AG08395 (cell line): Measurements from ENCODE around the gene ANKRD16.
"Not testable (repeated sequence)": the region's sequence is repeated elsewhere in the genome, so short reads cannot be mapped to it uniquely, and the experiment has no call there.

ENCODE experiments used
- DNase-seq: peaks from one replicate; pipeline ENCODE4 v3.0.0; 2012; ENCODE audit warnings: mixed read lengths, low spot score

Gene ANKRD16

DNA sequence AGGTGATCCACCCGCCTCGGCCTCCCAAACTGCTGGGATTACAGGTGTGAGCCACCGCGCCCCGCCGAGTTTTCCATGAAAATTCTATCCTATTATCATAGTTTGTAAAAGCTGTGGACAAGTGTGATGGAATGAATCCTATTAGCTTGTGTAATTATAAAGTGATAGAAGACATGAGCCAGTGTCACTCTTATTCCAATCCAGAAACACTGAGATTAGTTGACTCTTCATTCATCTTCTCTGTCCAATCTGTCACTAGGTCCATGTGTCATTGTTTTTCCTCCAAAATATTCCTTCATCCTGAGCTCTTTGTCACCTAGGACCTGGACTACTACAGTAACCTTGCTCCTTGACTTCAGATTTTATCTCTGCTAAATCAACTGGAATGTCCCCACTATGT, 13.9 kb upstream of the ANKRD16 start:
- DNase-seq = no peak

DNA sequence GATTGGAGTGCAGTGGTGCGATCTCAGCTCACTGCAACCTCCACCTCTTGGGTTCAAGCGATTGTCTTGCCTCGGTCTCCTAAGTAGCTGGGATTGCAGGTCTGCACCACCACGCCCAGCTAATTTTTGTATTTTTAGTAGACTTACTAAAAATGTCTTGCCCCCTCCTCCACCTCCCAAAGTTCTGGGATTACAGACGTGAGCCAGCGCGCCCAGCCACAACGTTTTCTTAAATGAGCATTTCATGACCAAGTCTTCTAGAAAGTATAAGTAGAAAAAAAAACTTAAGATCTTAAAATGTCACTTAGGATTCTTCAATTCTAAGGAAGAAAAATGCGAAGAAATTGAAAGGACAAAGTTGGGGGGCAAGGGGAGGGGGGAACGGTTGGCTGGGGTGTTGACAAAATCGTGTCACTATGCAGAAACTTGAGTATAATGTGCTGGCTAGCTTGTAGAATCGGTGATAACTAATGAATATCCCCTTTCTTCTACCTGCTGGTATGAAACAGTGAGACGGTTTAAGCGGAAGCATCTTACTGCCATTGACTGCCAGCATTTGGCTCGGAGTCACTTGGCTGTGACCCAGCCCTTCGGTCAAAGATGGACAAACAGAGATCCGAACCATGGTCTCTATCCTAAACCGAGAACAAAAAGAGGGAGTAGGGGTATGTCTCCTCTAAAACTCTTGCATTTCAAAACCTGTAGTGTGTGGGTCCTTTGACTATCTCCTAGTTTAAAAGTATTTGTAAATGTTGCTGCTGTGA, 13.0 kb upstream of the ANKRD16 start:
- no peak for DNase-seq

DNA sequence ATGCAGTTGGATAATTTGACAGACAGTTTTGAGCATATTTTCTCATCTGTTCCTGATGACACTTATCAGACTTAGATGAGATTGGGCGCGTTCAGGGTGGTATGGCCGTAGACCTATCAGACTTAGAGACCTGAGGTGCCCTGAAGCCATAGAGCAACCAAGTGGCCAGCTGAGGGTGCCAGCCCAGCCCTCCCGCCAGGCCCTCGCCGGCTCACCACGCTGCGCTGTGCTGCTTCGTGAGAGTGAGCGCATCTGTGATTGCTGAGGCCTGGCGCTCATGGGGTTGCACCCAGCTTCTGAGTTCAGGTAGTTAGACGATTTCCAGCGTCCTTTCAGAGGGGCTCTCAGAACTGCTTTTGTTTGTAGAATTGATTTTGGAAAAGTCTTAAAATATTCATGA, 10.6 kb upstream of the ANKRD16 start:
- no peak for DNase-seq

DNA sequence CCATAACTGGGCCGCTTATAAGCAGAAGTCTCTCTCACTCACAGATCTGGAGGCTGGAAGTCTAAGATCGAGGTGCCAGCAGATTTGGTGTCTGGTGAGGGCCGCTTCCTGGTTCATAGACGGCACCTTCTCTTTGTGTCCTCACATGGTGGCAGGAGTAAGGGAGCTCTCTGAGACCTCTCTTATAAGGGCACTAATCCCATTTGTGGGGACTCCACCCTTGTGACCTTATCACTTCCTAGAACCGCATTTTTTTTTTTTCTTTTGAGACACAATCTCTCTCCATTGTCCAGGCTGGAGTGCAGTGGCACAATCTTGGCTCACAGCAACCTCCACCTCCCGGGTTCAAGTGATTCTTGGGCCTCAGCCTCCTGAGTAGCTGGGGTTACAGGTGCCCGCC, 8.5 kb upstream of the ANKRD16 start:
- DNase-seq = no peak

- no peak for DNase-seq
Measured at GRCh38 chr10:5897504-5897903, 7.8 kb upstream of the ANKRD16 start.

DNA sequence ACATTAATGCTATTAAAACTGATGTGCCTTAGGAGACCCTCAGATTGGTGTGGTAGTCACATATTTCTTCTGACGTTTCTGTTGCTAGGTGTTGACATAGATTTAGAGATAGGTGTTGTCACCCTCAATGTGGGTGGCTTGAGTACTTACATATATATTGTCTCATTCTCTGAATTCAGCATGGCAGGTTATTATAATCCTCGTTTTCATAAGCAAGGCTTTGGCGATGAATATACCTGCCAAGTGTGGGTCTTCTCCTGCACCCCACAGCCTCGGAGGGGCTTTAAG, 7.3 kb upstream of the ANKRD16 start:
- DNase-seq = no peak

DNA sequence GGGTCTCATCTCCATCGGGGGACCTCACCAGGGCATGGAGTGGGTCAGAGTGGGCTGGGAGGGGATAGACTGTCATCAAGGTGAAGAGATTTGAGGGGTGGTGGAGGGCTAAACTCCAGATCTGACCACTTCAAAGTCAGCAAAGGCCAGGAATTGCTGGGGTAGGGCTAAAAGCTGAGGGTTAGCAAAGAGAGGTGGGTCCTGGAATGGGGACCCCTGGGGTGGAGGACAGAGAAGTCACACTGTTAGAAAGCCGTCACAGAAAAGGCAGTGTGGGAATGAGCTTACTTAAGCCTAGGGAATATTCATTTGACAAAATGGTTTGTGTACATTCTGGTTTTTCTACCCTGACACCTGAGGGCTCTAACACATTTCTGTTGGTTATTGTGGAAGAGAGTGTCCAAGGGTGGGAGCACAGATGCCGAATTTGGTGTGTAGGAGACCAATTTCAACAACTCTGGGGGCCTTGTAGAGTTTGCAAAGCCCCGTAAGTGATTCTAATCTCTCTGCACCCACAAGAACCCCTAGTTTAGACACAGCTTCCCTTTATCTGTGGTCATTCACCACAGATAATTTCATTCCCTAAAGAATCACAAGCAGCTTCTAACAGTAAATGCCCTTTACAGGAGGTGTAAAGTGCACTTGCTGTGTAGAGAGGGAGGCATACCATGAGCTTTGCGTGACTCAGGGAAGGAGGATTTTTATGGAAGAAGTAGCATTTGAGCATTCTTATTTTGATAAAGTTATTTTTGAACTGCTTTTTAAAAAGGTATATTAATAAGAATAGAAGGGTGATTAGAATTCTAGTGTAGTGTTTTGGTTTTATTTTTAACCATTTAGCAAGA, 6.7 kb upstream of the ANKRD16 start:
- no peak for DNase-seq

GRCh38 chr10:5895804-5896203, 6.1 kb upstream of the ANKRD16 start:
- no peak for DNase-seq

DNA sequence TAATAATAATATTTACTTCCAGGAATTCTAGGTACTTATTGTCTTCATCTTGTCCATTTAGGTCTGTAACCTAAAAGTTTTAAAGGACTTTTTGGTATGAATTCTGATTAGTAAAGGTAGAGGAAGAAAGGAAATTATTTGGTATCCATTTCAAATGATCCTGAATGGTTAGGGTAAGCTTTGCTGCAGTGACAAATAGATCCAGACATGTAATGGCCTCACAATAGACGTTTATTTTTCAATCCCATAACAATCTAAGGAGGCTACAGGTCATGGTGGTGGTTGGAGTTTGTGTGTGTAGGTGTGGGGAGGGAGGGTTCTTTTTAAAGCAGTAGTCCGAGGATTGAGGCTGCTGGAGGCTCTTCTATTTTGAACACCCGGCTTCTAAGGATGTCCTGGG, 5.7 kb upstream of the ANKRD16 start:
- DNase-seq = no peak

- no peak for DNase-seq
Measured at GRCh38 chr10:5894873-5895272, 5.2 kb upstream of the ANKRD16 start.

DNA sequence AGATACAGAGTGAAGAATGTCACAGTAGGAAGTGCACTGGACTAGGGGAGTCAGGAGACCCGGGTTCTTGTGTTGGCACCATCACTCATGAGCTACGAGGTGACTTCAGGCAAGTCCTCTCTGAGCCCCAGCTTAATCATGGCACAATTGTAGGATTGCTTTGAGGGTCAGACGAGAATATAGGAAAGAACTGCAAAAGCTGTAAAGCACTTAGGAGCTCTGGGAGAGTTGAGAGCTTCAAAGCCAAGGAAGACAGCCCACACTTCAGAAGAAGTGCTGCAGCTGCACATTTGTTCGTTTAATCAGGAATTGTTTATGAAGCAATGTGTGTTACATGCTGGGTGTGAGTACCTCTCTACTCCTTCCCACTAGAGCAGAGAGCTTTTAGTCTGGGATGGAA, 4.7 kb upstream of the ANKRD16 start:
- DNase-seq = no peak

DNA sequence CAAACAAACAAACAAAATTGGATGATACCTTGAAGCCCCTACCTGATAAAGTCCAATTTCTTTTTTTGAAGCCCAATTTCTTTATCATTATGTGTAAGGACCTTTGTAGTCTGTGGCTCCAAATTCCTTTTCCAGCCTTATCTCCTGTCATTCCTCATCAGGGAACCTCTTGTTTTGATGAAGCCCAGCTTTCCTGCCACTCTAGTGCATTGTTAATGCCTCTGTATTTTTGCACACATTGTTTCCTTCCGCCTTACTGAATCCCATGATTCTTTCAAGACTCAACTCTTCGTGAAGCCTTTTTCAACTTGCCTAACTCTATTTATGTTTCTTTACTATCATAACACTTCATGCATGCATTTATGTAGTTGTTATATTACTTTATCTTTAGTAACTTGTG, 3.6 kb upstream of the ANKRD16 start:
- DNase-seq = no peak

DNA sequence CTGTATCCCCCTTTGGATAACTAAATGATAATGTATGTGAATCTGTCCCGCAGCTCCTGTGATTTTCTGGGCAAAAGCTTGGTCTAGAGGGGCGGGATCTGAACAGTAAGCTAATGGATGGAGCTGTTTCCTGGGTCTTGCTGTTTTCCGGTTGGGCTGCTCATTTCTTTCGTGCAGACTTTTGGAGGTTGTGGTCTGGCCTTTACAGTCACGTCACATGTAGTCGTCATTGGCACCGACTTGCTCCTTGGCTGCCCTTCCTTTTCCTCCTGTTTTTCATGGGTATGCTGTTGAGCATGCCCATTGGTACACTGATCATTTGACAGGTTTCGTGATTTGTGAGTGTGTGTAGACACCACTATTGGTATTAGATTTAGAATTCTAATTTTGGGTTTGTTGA, 2.3 kb upstream of the ANKRD16 start:
- DNase-seq = no peak

DNA sequence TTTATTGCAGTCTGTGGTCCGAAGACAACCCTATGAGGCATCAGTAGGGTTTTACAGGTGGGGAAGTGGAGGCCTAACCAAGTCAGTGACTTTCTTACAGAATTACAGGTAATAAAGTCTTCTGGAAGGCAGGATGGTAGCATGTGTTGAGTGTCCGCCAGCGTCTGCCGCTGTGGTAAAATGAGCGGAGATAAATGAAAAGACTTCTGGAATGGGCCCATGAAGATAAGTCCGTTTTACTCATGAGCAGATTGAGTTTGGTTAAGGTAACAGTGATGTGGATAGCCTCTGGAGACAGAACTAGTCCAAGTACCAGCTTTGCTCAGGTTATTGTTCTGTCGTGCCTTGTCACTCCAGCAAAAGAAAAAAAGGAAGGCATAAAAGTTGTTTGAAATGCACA, 1.3 kb upstream of the ANKRD16 start:
- DNase-seq = no peak

GRCh38 chr10:5890452-5890915, 791 bp upstream of the ANKRD16 start:
- no peak for DNase-seq

- DNase-seq = no peak
Measured at GRCh38 chr10:5888843-5889623, 660 bp downstream of the ANKRD16 start.

GRCh38 chr10:5888351-5888750, 1.3 kb downstream of the ANKRD16 start:
- DNase-seq = no peak

DNA sequence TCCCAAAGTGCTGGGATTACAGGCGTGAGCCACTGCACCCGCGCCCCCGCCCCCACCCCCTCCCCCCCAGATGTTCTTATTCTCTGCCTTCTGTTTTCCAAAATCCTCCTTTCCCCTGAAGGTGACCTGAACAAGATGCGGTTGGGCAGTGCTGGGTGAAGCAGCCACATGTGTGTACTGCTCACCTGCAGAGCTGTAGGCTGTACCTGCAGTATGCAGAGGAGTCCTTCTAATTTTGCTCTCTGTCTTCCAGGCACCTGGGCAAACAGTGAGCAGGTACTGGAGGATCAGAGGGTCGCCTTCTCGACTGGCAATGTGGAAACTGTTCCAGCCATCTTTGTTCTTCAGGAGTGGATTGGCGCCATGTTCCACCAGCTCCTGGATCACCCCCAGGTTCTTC, 2.1 kb downstream of the ANKRD16 start:
- no peak for DNase-seq

DNA sequence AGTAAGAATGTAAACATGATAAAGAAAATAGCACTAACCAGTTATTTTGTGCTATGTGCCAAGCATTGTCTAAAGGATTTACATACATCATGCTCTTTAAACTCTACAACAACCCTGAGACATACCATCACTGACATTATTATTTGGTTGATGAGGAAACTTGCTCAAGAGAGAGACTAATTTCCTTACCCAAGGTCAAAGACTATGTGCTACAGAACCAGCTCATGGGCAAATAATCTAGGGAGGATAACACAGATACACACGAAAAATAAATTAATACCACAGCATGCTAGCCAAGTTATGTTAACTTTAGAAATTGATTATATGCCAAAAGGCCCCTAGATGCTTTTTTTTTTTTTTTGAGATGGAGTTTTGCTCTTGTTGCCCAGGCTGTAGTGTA, 2.7 kb downstream of the ANKRD16 start:
- DNase-seq = no peak

- no peak for DNase-seq
Measured at GRCh38 chr10:5885619-5886018, 4.1 kb downstream of the ANKRD16 start.

DNA sequence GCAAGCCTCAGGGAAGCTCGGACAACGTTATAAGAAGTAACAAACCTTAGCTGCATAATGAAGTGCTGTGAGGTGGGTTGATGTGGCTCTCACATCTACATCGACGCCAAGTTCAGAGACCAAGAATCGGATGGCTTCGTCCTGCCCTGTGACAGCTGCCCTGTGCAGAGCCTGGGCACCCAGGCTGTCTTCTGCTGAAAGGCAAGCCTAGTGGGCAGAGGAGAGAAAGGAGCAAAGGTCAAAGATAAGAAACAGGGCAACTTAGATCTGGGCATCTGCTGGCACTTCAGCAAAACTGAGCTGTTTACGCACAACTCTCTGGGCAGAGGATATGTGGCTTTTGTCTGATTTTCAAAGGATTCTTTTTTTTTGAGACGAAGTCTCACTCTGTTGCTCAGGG, 6.7 kb downstream of the ANKRD16 start:
- DNase-seq = no peak

DNA sequence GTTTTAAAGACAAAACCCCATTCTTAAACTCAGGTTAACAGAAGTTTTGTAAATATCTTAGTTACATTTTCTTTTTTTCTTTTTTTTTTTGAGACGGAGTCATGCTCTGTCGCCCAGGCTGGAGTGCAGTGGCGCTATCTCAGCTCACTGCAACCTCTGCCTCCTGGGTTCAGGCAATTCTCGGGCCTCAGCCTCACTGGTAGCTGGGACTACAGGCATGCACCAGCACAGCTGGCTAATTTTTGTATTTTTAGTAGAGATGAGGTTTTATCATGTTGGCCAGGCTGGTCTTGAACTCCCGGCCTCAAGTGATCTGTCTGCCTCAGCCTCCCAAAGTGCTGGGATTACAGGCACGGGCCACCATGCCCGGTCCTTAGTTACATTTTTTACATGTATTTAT, 12.7 kb downstream of the ANKRD16 start:
- not testable (repeated sequence) for DNase-seq
